HCT116 (cell line): Measurements from ENCODE around the gene DDX56. TPM values are rescaled to one million over a fixed set of nuclear protein-coding genes. Genes with fewer than 3 reads are reported as not detected.

Experiments used
- ATAC-seq: fragments of 200-7000 bp; cut with Tn5 transposase; 2 replicates; pipeline ENCODE4 v1.9.1; 2020; ENCODE audit warnings: mild to moderate bottlenecking, moderate library complexity
- BruUV-seq: library from RNA; stranded (reverse); fragments of 400-500 nt; replicated peaks from 2 replicates; lab custom pipeline; 2021; lab: Mats Ljungman, UMichigan
- CTCF ChIA-PET: fragments of 300-600 bp; sonication (Branson Sonifier 250); formaldehyde crosslinking; loops from one replicate; lab custom pipeline; 2021; ENCODE audit warnings: antibody characterized with exemption; lab: Charles Lee
- POLR2A ChIA-PET: fragments of 300-600, 350-600 bp; sonication (Branson Sonifier 250); formaldehyde crosslinking; loops from one replicate; lab custom pipeline; 2021; ENCODE audit warnings: antibody characterized with exemption; lab: Charles Lee
- RAD21 ChIA-PET, 2 experiments: fragments of 300-600 bp; sonication (Branson Sonifier 250); formaldehyde crosslinking; loops; one replicate each; lab custom pipeline; 2023; ENCODE audit warnings: low total read pairs in 2 of 2; ENCODE audit not compliant: uncharacterized antibody in 2 of 2, unreplicated experiment in 2 of 2, low non-redundant PET in 1 of 2; lab: Charles Lee
- DNase-seq: peaks from one replicate; pipeline ENCODE4 v3.0.0-alpha.2; 2010; ENCODE audit warnings: low read depth, low spot score
- H2AFZ ChIP-seq: fragments of 200-600 bp; shearing (Covaris generic), sonication (generic); 2 replicates; pipeline ENCODE4 v1.6.1; 2017; ENCODE audit warnings: low read depth, mixed run types, mixed read lengths, antibody characterized with exemption, low read length; ENCODE audit not compliant: poor library complexity, severe bottlenecking
- H3K27ac ChIP-seq: 2 replicates; pipeline ENCODE4 v1.5.1; 2012; ENCODE audit warnings: low read depth, low read length
- H3K27me3 ChIP-seq: fragments of 200-600 bp; sonication (generic); 2 replicates; pipeline ENCODE4 v1.6.1; 2016; ENCODE audit warnings: mixed run types, low read length, mixed read lengths; ENCODE audit not compliant: insufficient read depth
- H3K36me3 ChIP-seq, 2 experiments: fragments of 200-500 bp in 1 of 2; fragments of 200-600 bp in 1 of 2; sonication (Bioruptor generic) in 1 of 2; sonication (generic) in 1 of 2; 2 replicates each; pipeline versions ENCODE4 v1.5.1 to v1.6.1; 2014 to 2016; ENCODE audit warnings: low read length in 2 of 2, inconsistent platforms in 1 of 2, mixed read lengths in 1 of 2, mixed run types in 1 of 2; ENCODE audit not compliant: insufficient read depth in 2 of 2, control insufficient read depth in 1 of 2
- H3K4me1 ChIP-seq, 2 experiments: fragments of 200-600 bp in 1 of 2; sonication (generic) in 1 of 2; 2 replicates each; pipeline versions ENCODE4 v1.5.1 to v1.6.1; 2012 to 2017; ENCODE audit warnings: low read length in 2 of 2, inconsistent platforms in 1 of 2, mild to moderate bottlenecking in 1 of 2, mixed read lengths in 1 of 2, mixed run types in 1 of 2, moderate library complexity in 1 of 2; ENCODE audit not compliant: insufficient read depth in 2 of 2, control insufficient read depth in 1 of 2
- H3K4me2 ChIP-seq: fragments of 200-600 bp; sonication (generic); 2 replicates; pipeline ENCODE4 v1.6.1; 2017; ENCODE audit warnings: mixed run types, low read length, mixed read lengths
- H3K4me3 ChIP-seq, 2 experiments: fragments of 200-600 bp in 1 of 2; sonication (generic) in 1 of 2; replicated peaks in 1 of 2; 2 replicates each; pipeline ENCODE4 v1.5.1; 2011 to 2016; ENCODE audit warnings: low read length in 2 of 2, control low read depth in 1 of 2, low read depth in 1 of 2, mild to moderate bottlenecking in 1 of 2, mixed read lengths in 1 of 2, mixed run types in 1 of 2
- H3K79me2 ChIP-seq: fragments of 200-600 bp; sonication (generic); 2 replicates; pipeline ENCODE4 v1.6.1; 2017; ENCODE audit warnings: mild to moderate bottlenecking, mixed run types, low read length, moderate library complexity, mixed read lengths; ENCODE audit not compliant: insufficient read depth
- H3K9ac ChIP-seq: fragments of 200-600 bp; sonication (generic); 2 replicates; pipeline ENCODE4 v1.6.1; 2016; ENCODE audit warnings: low read length, mixed read lengths
- H3K9me2 ChIP-seq: fragments of 200-600 bp; sonication (generic), shearing (Covaris generic); 2 replicates; pipeline ENCODE4 v1.6.1; 2017; ENCODE audit warnings: mixed run types, mild to moderate bottlenecking, moderate library complexity; ENCODE audit not compliant: insufficient read depth
- H3K9me3 ChIP-seq, 2 experiments: fragments of 200-500 bp in 1 of 2; fragments of 200-600 bp in 1 of 2; sonication (Bioruptor generic) in 1 of 2; sonication (generic) in 1 of 2; 2 replicates each; pipeline ENCODE4 v1.6.1; 2014 to 2017; ENCODE audit warnings: low read length in 2 of 2, mixed read lengths in 2 of 2, inconsistent platforms in 1 of 2, low read depth in 1 of 2, mild to moderate bottlenecking in 1 of 2, mixed run types in 1 of 2, moderate library complexity in 1 of 2; ENCODE audit not compliant: control insufficient read depth in 1 of 2, insufficient read depth in 1 of 2
- H4K20me1 ChIP-seq: fragments of 200-600 bp; sonication (generic), shearing (Covaris generic); 2 replicates; pipeline ENCODE4 v1.6.1; 2017; ENCODE audit warnings: mixed run types, mild to moderate bottlenecking, moderate library complexity; ENCODE audit not compliant: insufficient read depth
- CBX3 ChIP-seq: IDR thresholded peaks from 2 replicates; pipeline ENCODE4 v1.6.1; 2012; ENCODE audit warnings: low read depth
- CEBPB ChIP-seq: IDR thresholded peaks from 2 replicates; pipeline ENCODE4 v1.6.1; 2012; ENCODE audit warnings: low read depth
- EGR1 ChIP-seq: IDR thresholded peaks from 2 replicates; pipeline ENCODE4 v1.6.1; 2012; ENCODE audit warnings: low read depth
- ELF1 ChIP-seq: IDR thresholded peaks from 2 replicates; pipeline ENCODE4 v1.6.1; 2012; ENCODE audit warnings: low read depth, borderline replicate concordance
- EZH2 ChIP-seq: fragments of 200-600 bp; sonication (generic); IDR thresholded peaks from 2 replicates; pipeline ENCODE4 v1.6.1; 2017; ENCODE audit warnings: antibody characterized with exemption, mixed run types
- EZH2phosphoT487 ChIP-seq: fragments of 200-600 bp; IDR thresholded peaks from 2 replicates; pipeline ENCODE4 v1.6.1; 2018; ENCODE audit warnings: antibody characterized with exemption, borderline replicate concordance
- FOSL1 ChIP-seq: IDR thresholded peaks from 2 replicates; pipeline ENCODE4 v1.6.1; 2012; ENCODE audit warnings: low read depth
- JUND ChIP-seq: IDR thresholded peaks from 2 replicates; pipeline ENCODE4 v1.6.1; 2012
- POLR2A ChIP-seq: IDR thresholded peaks from 2 replicates; pipeline ENCODE4 v1.7.0; 2011; ENCODE audit warnings: borderline replicate concordance; ENCODE audit not compliant: insufficient read depth, insufficient read length; ENCODE audit errors: extremely low read depth
- POLR2AphosphoS5 ChIP-seq: IDR thresholded peaks from 2 replicates; pipeline ENCODE4 v1.6.1; 2011; ENCODE audit warnings: mild to moderate bottlenecking, low read depth, low read length, moderate library complexity
- RAD21 ChIP-seq: IDR thresholded peaks from 2 replicates; pipeline ENCODE4 v1.6.1; 2012; ENCODE audit warnings: low read depth, mild to moderate bottlenecking
- SIN3A ChIP-seq: IDR thresholded peaks from 2 replicates; pipeline ENCODE4 v1.6.1; 2012; ENCODE audit warnings: low read depth
- SP1 ChIP-seq: IDR thresholded peaks from 2 replicates; pipeline ENCODE4 v1.6.1; 2012; ENCODE audit warnings: low read depth
- SRF ChIP-seq: IDR thresholded peaks from 2 replicates; pipeline ENCODE4 v1.6.1; 2012; ENCODE audit warnings: low read depth
- TCF7L2 ChIP-seq: IDR thresholded peaks from 2 replicates; pipeline ENCODE4 v1.7.0; 2011; ENCODE audit warnings: borderline replicate concordance, inconsistent platforms; ENCODE audit not compliant: insufficient read depth, insufficient read length; ENCODE audit errors: extremely low read depth
- YY1 ChIP-seq: IDR thresholded peaks from 2 replicates; pipeline ENCODE4 v1.6.1; 2011; ENCODE audit warnings: low read length, low read depth, moderate library complexity, mild to moderate bottlenecking; ENCODE audit not compliant: insufficient replicate concordance; ENCODE audit errors: extremely low read depth
- ZFX ChIP-seq: fragments of 450-650 bp; IDR thresholded peaks from 2 replicates; pipeline ENCODE4 v1.6.1; 2017
- ZNF274 ChIP-seq: fragments of 200-500 bp; sonication (Bioruptor generic); IDR thresholded peaks from 2 replicates; pipeline ENCODE4 v1.6.1; 2014; ENCODE audit warnings: mild to moderate bottlenecking, low read depth, low read length, inconsistent platforms
- intact Hi-C: fragments of 100-400 bp; cut with micrococcal nuclease; formaldehyde crosslinking; loops from 2 replicates; pipeline ENCODE4 v1.10.0; 2022
- total RNA-seq: library from RNA; stranded (reverse); gene quantifications from one replicate; pipeline ENCODE4 v1.2.1, GENCODE V29; 2021; ENCODE audit not compliant: unreplicated experiment
- TF ChIP-seq, protein P1 (sequence below): IDR thresholded peaks from 2 replicates; pipeline ENCODE4 v1.6.1; 2012
- TF ChIP-seq, protein P2 (sequence below): IDR thresholded peaks from 2 replicates; pipeline ENCODE4 v1.6.1; 2012; ENCODE audit warnings: low read depth
- TF ChIP-seq, protein P3 (sequence below): IDR thresholded peaks from 2 replicates; pipeline ENCODE4 v1.6.1; 2012

The DDX56 gene
- total RNA-seq, 1 experiment from 2014 or later, result 119 TPM

DNA sequence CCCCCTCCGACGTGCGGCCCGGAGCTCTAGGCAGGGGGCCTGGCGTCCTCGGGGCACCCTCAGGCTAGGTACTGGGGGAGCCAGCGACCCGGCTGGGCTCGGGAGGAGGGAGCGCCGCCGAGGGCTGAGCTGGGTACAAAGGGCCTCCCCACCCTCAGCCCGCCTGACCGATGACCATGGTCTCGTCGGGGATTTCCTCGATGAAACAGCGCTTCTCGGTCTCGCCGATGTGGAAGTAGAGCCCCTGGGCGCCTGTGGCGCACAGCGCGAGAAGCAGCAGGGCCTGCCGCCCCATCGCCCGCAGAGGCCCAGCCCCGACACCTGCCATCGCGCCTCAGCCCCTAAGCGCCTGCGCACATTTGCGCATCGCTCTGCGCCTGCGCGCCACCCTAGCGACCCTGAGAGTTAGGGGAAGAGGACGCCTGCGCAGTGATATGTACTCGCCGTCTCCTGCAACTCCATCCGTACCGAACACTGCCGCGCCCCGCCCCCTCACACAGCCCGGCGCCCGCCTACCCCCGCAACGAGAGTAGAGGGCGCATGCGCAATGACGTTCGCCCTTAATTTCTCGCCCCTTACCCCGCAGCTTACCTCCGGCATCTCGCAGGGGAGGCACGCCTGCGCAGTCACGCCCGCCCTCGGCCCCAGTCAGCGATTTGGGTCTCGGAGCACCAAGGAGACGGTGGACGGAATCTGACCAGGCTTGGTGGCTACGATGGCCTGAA, 8.3 kb upstream of the DDX56 start, which contains the start of gene TMED4 (continued):
- TF ChIP-seq CEBPB (no peak), JUND (no peak), SP1 (no peak), YY1 (peak; percentile 37), RAD21 (no peak), ELF1 (no peak), ZNF274 (no peak), SIN3A (no peak), EZH2phosphoT487 (no peak)
- TF ChIP-seq, protein P1, sequence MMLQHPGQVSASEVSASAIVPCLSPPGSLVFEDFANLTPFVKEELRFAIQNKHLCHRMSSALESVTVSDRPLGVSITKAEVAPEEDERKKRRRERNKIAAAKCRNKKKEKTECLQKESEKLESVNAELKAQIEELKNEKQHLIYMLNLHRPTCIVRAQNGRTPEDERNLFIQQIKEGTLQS, result no peak

DNA sequence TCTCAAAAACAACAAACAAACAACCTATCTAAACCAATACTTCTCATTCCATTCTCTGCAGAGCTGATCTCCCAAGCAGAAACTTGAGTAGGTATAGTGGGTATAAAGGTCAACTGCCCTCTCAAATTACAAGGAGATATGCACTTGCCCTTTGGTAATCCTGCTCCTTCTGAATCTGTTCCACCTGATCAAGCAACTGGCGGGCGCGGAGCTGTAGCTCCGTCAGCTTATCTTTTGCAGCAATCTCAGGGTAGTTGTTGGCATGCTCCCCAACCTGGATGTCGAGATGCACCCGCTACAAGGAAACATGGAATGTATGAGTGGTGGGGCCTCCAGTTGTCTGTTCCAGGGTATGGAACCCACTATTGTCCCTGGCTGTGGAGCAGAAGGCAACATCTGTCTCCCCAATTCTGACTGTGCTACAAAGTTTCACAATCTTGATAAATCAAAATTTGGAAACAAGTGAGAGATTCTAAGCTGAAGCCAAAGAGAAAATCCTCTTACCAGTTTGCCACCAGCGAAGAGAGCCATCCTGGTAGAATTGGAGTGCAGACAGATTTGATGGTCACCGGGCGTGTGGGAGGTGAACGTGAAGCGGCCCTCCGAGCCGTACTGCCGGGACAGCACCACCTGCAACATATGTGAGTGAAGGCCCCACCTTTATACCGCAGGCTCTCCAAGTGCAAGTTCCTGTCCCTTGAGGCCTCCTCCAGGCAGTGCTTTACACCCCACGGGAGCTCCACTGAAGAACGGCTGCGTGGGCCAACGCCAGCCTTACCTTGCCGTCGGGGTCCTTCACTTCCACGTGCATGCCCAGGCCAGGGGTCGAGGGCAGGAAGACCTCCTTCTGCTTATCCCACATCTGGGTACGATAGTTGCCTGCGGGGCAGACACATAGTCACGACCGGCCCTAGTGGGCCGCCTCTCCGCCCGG, 7.5 kb upstream of the DDX56 start:
- Histone ChIP-seq H3K36me3 (peaks cover 17 to 20% of the 10 kb centered on the region in 2 experiments; a peak in 3 of 4 replicates), H3K27me3 (no peaks in the 10 kb centered on the region), H2AFZ (no peak overlapping the region), H3K9me2 (no peaks in the 10 kb centered on the region), H3K4me1 (peaks cover 5 to 16% of the 10 kb centered on the region in 2 experiments; a peak in 2 of 4 replicates), H3K79me2 (peaks cover 43% of the 10 kb centered on the region), H3K9me3 (no peaks in the 10 kb centered on the region), H3K4me3 (peak overlapping the region; percentile 79 to 98), H3K4me2 (peak overlapping the region; percentile 81), H3K27ac (peak overlapping the region; percentile 80), H4K20me1 (no peaks in the 10 kb centered on the region), H3K9ac (peak overlapping the region; percentile 84)
- intact Hi-C loops, result loop anchor here (10.0 kb wide), 1 partner anchor 384 kb away; no protein-coding TSS in a partner anchor
- BruUV-seq, result TSS peak; percentile 37
- CTCF ChIA-PET, result no interaction called here
- DNase-seq (no peak), ATAC-seq (peak; percentile 15)
- POLR2A ChIA-PET, result interaction anchor here (0.7 to 1.8 kb wide), 2 partner anchors 8 to 418 kb away, joined by 3 to 14 read pairs; partner anchors contain the start of gene DDX56
- RAD21 ChIA-PET, result no interaction called here
- TF ChIP-seq YY1 (no peak), EZH2phosphoT487 (no peak), RAD21 (no peak), ZFX (no peak), POLR2AphosphoS5 (no peak), FOSL1 (no peak), CEBPB (no peak), SRF (no peak), POLR2A (no peak), EGR1 (no peak), CBX3 (no peak), TCF7L2 (no peak), ZNF274 (no peak), EZH2 (no peak), SP1 (no peak), SIN3A (no peak)
- TF ChIP-seq, protein P2, sequence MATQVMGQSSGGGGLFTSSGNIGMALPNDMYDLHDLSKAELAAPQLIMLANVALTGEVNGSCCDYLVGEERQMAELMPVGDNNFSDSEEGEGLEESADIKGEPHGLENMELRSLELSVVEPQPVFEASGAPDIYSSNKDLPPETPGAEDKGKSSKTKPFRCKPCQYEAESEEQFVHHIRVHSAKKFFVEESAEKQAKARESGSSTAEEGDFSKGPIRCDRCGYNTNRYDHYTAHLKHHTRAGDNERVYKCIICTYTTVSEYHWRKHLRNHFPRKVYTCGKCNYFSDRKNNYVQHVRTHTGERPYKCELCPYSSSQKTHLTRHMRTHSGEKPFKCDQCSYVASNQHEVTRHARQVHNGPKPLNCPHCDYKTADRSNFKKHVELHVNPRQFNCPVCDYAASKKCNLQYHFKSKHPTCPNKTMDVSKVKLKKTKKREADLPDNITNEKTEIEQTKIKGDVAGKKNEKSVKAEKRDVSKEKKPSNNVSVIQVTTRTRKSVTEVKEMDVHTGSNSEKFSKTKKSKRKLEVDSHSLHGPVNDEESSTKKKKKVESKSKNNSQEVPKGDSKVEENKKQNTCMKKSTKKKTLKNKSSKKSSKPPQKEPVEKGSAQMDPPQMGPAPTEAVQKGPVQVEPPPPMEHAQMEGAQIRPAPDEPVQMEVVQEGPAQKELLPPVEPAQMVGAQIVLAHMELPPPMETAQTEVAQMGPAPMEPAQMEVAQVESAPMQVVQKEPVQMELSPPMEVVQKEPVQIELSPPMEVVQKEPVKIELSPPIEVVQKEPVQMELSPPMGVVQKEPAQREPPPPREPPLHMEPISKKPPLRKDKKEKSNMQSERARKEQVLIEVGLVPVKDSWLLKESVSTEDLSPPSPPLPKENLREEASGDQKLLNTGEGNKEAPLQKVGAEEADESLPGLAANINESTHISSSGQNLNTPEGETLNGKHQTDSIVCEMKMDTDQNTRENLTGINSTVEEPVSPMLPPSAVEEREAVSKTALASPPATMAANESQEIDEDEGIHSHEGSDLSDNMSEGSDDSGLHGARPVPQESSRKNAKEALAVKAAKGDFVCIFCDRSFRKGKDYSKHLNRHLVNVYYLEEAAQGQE, result no peak
- TF ChIP-seq, protein P3, sequence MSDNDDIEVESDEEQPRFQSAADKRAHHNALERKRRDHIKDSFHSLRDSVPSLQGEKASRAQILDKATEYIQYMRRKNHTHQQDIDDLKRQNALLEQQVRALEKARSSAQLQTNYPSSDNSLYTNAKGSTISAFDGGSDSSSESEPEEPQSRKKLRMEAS, result no peak
